ENCODE results near the gene POU2F2.

DNA sequence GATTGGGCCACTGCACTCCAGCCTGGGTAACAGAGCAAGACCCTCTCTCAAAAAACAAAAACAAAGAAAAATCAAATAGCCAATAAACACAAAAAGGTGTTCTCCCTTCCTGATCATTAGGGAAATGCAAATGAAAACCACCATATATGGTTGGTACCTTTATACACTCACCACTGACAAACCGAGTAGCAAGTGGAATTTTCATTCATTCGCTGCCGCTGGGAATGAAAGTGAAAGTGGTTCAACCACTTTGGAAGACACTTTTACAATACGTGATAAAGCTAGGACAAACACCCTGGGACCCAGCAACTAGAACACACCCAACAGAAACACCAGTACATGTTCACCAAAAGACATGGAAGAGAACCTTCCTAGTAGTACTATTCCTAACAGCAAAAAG, 83.3 kb downstream of the POU2F2 start:
- TF ChIP-seq, protein P1, sequence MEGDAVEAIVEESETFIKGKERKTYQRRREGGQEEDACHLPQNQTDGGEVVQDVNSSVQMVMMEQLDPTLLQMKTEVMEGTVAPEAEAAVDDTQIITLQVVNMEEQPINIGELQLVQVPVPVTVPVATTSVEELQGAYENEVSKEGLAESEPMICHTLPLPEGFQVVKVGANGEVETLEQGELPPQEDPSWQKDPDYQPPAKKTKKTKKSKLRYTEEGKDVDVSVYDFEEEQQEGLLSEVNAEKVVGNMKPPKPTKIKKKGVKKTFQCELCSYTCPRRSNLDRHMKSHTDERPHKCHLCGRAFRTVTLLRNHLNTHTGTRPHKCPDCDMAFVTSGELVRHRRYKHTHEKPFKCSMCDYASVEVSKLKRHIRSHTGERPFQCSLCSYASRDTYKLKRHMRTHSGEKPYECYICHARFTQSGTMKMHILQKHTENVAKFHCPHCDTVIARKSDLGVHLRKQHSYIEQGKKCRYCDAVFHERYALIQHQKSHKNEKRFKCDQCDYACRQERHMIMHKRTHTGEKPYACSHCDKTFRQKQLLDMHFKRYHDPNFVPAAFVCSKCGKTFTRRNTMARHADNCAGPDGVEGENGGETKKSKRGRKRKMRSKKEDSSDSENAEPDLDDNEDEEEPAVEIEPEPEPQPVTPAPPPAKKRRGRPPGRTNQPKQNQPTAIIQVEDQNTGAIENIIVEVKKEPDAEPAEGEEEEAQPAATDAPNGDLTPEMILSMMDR (IDR thresholded peaks at IDR 0.05; ENCODE audit: insufficient read depth, low read length, poor library complexity, severe bottlenecking) = no peak
- no peak for TF ChIP-seq EZH2phosphoT487 (conservative IDR thresholded peaks at IDR 0.05; ENCODE audit: low read length)
